Trophoblast cell (in vitro differentiated cells and primary cell): ENCODE measurements around the gene ENO3.

Source experiments
- DNase-seq, 2 donors: peaks; one replicate each; pipeline ENCODE4 v3.0.0-alpha.2; 2016
- H2AFZ ChIP-seq: 2 replicates; pipeline ENCODE4 v1.6.1; 2013; ENCODE audit warnings: low read length, moderate library complexity, mild to moderate bottlenecking; ENCODE audit not compliant: insufficient read depth, poor library complexity
- H2AK5ac ChIP-seq: 2 replicates; pipeline ENCODE4 v1.6.1; 2013; ENCODE audit warnings: mild to moderate bottlenecking, low read length
- H2BK120ac ChIP-seq: 2 replicates; pipeline ENCODE4 v1.6.1; 2013; ENCODE audit warnings: low read length, mild to moderate bottlenecking, moderate library complexity; ENCODE audit not compliant: insufficient read depth, poor library complexity
- H2BK12ac ChIP-seq: 2 replicates; pipeline ENCODE4 v1.6.1; 2013; ENCODE audit warnings: mild to moderate bottlenecking, low read length, moderate library complexity
- H2BK5ac ChIP-seq: 2 replicates; pipeline ENCODE4 v1.6.1; 2013; ENCODE audit warnings: low read length, low read depth, moderate library complexity, mild to moderate bottlenecking; ENCODE audit not compliant: poor library complexity
- H3K14ac ChIP-seq: 2 replicates; pipeline ENCODE4 v1.6.1; 2013; ENCODE audit warnings: mild to moderate bottlenecking, low read length
- H3K18ac ChIP-seq: 2 replicates; pipeline ENCODE4 v1.6.1; 2013; ENCODE audit warnings: mild to moderate bottlenecking, low read length
- H3K23ac ChIP-seq: 2 replicates; pipeline ENCODE4 v1.6.1; 2013; ENCODE audit warnings: low read length
- H3K27ac ChIP-seq: 2 replicates; pipeline ENCODE4 v1.5.1; 2013; ENCODE audit warnings: low read depth, mild to moderate bottlenecking, inconsistent platforms, low read length, moderate library complexity
- H3K27me3 ChIP-seq: 2 replicates; pipeline ENCODE4 v1.6.1; 2013; ENCODE audit warnings: inconsistent platforms, mild to moderate bottlenecking, low read length, moderate library complexity; ENCODE audit not compliant: insufficient read depth
- H3K36me3 ChIP-seq, 2 experiments: 1 replicate in 1 of 2; 2 replicates in 1 of 2; pipeline ENCODE4 v1.6.1; 2013; ENCODE audit warnings: low read length in 2 of 2, mild to moderate bottlenecking in 2 of 2, moderate library complexity in 1 of 2; ENCODE audit not compliant: insufficient read depth in 2 of 2, control insufficient read depth in 1 of 2
- H3K4ac ChIP-seq: 2 replicates; pipeline ENCODE4 v1.6.1; 2013; ENCODE audit warnings: low read depth, mild to moderate bottlenecking, low read length, moderate library complexity
- H3K4me1 ChIP-seq, 2 experiments: 1 replicate in 1 of 2; 2 replicates in 1 of 2; pipeline ENCODE4 v1.6.1; 2013; ENCODE audit warnings: low read length in 2 of 2, mild to moderate bottlenecking in 2 of 2, moderate library complexity in 1 of 2; ENCODE audit not compliant: insufficient read depth in 2 of 2, control insufficient read depth in 1 of 2
- H3K4me2 ChIP-seq: 2 replicates; pipeline ENCODE4 v1.6.1; 2013; ENCODE audit warnings: inconsistent platforms, mild to moderate bottlenecking, low read length, moderate library complexity
- H3K4me3 ChIP-seq: 2 replicates; pipeline ENCODE4 v1.5.1; 2013; ENCODE audit warnings: mild to moderate bottlenecking, low read depth, low read length, inconsistent platforms
- H3K79me1 ChIP-seq: one replicate; pipeline ENCODE4 v1.6.1; 2013; ENCODE audit warnings: low read length
- H3K79me2 ChIP-seq: 2 replicates; pipeline ENCODE4 v1.6.1; 2013; ENCODE audit warnings: low read length, mild to moderate bottlenecking; ENCODE audit not compliant: control insufficient read depth, insufficient read depth, poor library complexity
- H3K9ac ChIP-seq: 2 replicates; pipeline ENCODE4 v1.6.1; 2013; ENCODE audit warnings: mild to moderate bottlenecking, low read length
- H3K9me3 ChIP-seq: 2 replicates; pipeline ENCODE4 v1.6.1; 2013; ENCODE audit warnings: low read depth, mild to moderate bottlenecking, control low read depth, inconsistent platforms, low read length; ENCODE audit not compliant: insufficient read depth
- H4K12ac ChIP-seq: 2 replicates; pipeline ENCODE4 v1.6.1; 2013; ENCODE audit warnings: low read depth, mild to moderate bottlenecking, low read length, moderate library complexity
- H4K8ac ChIP-seq: 2 replicates; pipeline ENCODE4 v1.6.1; 2013; ENCODE audit warnings: low read depth, mild to moderate bottlenecking, low read length, moderate library complexity
- H4K91ac ChIP-seq: one replicate; pipeline ENCODE4 v1.6.1; 2013; ENCODE audit warnings: low read depth, mild to moderate bottlenecking, low read length, moderate library complexity
- WGBS: extraction: QIAGEN DNeasy Blood & Tissue Kit; methylation state at CpG from one replicate; pipeline ENCODE4 v1.1.7; 2013; ENCODE audit warnings: missing lambda C conversion rate; ENCODE audit not compliant: insufficient read length, insufficient coverage; ENCODE audit errors: extremely low coverage; 5-methylcytosine and 5-hydroxymethylcytosine counted together

ENO3 gene

DNA sequence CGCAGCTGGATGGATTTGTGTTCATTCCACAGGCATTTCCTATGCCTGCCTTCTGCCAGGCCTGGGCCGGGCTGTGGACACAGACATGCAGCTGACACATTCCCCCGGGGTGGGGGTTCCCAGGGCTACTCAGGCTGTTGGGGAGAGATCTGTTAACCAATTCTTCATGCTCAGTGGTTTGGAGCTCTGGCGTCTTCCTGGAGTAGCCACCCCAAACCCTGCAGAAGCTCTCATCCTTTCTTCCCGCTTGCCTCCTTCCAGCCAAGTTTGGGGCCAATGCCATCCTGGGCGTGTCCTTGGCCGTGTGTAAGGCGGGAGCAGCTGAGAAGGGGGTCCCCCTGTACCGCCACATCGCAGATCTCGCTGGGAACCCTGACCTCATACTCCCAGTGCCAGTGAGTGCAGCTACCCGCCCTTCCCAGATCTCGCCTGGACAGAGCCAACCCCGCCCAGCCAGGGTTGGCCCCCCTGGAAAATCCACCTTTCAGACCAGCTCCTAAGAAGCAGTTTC lies 2.6 kb downstream of the ENO3 start:
- peaks cover 0 to 2% of the 10 kb centered on the region in 2 experiments for H3K36me3 ChIP-seq
- no peak overlapping the region for H3K23ac ChIP-seq
- H3K4me3 ChIP-seq, result no peak overlapping the region
- WGBS, result no CpG with 5 or more reads among the region's 14 CpGs
- H2AK5ac ChIP-seq, result no peak overlapping the region
- H3K4me2 ChIP-seq, result no peak overlapping the region
- H3K4me1 ChIP-seq, result peaks cover 11 to 21% of the 10 kb centered on the region in 2 experiments
- H4K91ac ChIP-seq, result peak overlapping the region; percentile 5
- H4K12ac ChIP-seq, result no peak overlapping the region
- no peak overlapping the region for H3K4ac ChIP-seq
- peak overlapping the region; percentile 2 for H3K14ac ChIP-seq
- H3K18ac ChIP-seq, result no peak overlapping the region
- peak overlapping the region; percentile 23 for H3K27ac ChIP-seq
- H3K9ac ChIP-seq, result no peak overlapping the region
- peak overlapping the region; percentile 42 for H2BK12ac ChIP-seq
- no peak overlapping the region for H4K8ac ChIP-seq
- H2BK120ac ChIP-seq, result peak overlapping the region; percentile 3
- peaks cover 10% of the 10 kb centered on the region for H3K79me2 ChIP-seq
- H2BK5ac ChIP-seq, result no peak overlapping the region
- peaks cover 2% of the 10 kb centered on the region for H3K9me3 ChIP-seq
- DNase-seq, result no peak
- H3K27me3 ChIP-seq, result no peaks in the 10 kb centered on the region
- H2AFZ ChIP-seq, result no peak overlapping the region
- peaks cover 20% of the 10 kb centered on the region for H3K79me1 ChIP-seq

DNA sequence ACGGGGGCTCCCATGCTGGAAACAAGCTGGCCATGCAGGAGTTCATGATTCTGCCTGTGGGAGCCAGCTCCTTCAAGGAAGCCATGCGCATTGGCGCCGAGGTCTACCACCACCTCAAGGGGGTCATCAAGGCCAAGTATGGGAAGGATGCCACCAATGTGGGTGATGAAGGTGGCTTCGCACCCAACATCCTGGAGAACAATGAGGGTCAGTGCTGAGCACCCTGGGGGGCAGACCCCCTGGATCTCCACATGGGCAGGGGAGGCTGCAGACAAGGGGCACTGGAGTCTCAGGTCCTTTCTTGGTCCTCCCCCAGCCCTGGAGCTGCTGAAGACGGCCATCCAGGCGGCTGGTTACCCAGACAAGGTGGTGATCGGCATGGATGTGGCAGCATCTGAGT lies 4.2 kb downstream of the ENO3 start:
- WGBS, result no CpG with 5 or more reads among the region's 8 CpGs
- Histone ChIP-seq H3K4me1 (peaks cover 11 to 20% of the 10 kb centered on the region in 2 experiments), H3K9ac (no peak overlapping the region), H2AK5ac (peak overlapping the region; percentile 32), H3K4me3 (no peak overlapping the region), H3K27me3 (no peaks in the 10 kb centered on the region), H3K4ac (no peak overlapping the region), H3K27ac (no peak overlapping the region), H3K79me1 (peaks cover 6% of the 10 kb centered on the region), H3K4me2 (no peak overlapping the region), H2BK5ac (no peak overlapping the region), H4K12ac (no peak overlapping the region), H3K18ac (no peak overlapping the region), H3K9me3 (peaks cover 2% of the 10 kb centered on the region), H2AFZ (no peak overlapping the region), H3K36me3 (peaks cover 9 to 11% of the 10 kb centered on the region in 2 experiments), H2BK12ac (peak overlapping the region; percentile 29), H3K23ac (no peak overlapping the region), H4K8ac (no peak overlapping the region), H2BK120ac (no peak overlapping the region), H3K14ac (no peak overlapping the region), H3K79me2 (peaks cover 3% of the 10 kb centered on the region), H4K91ac (no peak overlapping the region)
- no peak for DNase-seq

DNA sequence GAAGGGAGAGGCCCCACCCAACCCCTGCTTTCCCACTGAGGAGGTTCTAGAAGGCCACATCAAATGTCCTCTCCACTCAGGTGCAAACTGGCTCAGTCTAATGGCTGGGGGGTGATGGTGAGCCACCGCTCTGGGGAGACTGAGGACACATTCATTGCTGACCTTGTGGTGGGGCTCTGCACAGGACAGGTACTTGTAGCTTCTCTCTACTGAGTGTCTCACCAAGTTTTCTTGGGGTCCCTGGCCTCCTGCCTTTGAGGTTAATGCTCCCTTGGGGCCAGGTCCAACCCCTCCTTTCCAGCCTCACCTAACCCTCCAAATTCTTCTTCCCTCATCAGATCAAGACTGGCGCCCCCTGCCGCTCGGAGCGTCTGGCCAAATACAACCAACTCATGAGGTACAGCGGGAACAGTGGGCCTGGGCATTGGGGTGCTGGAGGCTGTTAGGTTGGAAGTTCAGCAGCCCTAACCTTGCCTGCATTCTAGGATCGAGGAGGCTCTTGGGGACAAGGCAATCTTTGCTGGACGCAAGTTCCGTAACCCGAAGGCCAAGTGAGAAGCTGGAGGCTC lies 5.7 kb downstream of the ENO3 start:
- Histone ChIP-seq H3K4ac (no peak overlapping the region), H4K91ac (no peak overlapping the region), H3K4me3 (no peak overlapping the region)

DNA sequence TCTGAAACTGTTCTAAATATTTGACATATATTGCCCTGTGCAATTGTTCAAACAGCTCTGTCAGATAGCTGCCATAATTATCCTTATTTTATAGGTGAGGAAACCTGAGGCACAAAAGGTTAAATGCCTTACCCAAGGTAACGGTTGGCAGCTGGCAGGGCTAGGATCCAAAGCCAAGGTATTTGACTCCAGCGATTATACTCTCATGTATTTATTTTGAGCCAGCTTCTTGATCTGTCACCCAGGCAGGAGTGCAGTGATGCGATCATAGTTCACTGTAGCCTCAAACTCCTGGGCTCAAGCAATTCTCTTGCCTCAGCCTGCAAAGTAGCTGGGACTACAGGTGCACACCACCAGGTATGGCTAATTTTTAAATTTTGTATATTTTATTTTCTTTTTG lies 7.2 kb downstream of the ENO3 start:
- H4K91ac ChIP-seq, result no peak overlapping the region
- H3K9ac ChIP-seq, result no peak overlapping the region
- no peaks in the 10 kb centered on the region for H3K27me3 ChIP-seq
- H2BK5ac ChIP-seq, result no peak overlapping the region
- H3K18ac ChIP-seq, result no peak overlapping the region
- no peak for DNase-seq
- H3K14ac ChIP-seq, result no peak overlapping the region
- H2BK12ac ChIP-seq, result no peak overlapping the region
- H3K79me1 ChIP-seq, result no peaks in the 10 kb centered on the region
- H3K36me3 ChIP-seq, result peaks cover 16 to 18% of the 10 kb centered on the region in 2 experiments
- no CpG with 5 or more reads among the region's 3 CpGs for WGBS
- H4K8ac ChIP-seq, result no peak overlapping the region
- peaks cover 0 to 5% of the 10 kb centered on the region in 2 experiments for H3K4me1 ChIP-seq
- H3K23ac ChIP-seq, result no peak overlapping the region
- peaks cover 2% of the 10 kb centered on the region for H3K9me3 ChIP-seq
- no peak overlapping the region for H3K4me3 ChIP-seq
- H3K4me2 ChIP-seq, result no peak overlapping the region
- H2BK120ac ChIP-seq, result no peak overlapping the region
- no peak overlapping the region for H3K4ac ChIP-seq
- H2AK5ac ChIP-seq, result no peak overlapping the region
- H3K27ac ChIP-seq, result no peak overlapping the region
- H4K12ac ChIP-seq, result no peak overlapping the region
- no peak overlapping the region for H2AFZ ChIP-seq
- no peaks in the 10 kb centered on the region for H3K79me2 ChIP-seq

More for the DNA sequence above, 5.7 kb downstream of the ENO3 start:
- Histone ChIP-seq H3K23ac (no peak overlapping the region), H3K9ac (no peak overlapping the region), H3K27ac (no peak overlapping the region), H2BK120ac (no peak overlapping the region), H3K14ac (no peak overlapping the region), H3K79me1 (no peaks in the 10 kb centered on the region), H2AFZ (no peak overlapping the region), H3K9me3 (peaks cover 2% of the 10 kb centered on the region), H2AK5ac (no peak overlapping the region), H2BK12ac (no peak overlapping the region), H3K4me1 (peaks cover 0 to 6% of the 10 kb centered on the region in 2 experiments), H3K18ac (no peak overlapping the region), H4K12ac (no peak overlapping the region), H3K36me3 (peaks cover 16 to 18% of the 10 kb centered on the region in 2 experiments), H2BK5ac (no peak overlapping the region), H4K8ac (no peak overlapping the region), H3K79me2 (no peaks in the 10 kb centered on the region), H3K4me2 (no peak overlapping the region), H3K27me3 (no peaks in the 10 kb centered on the region)
- WGBS, result no CpG with 5 or more reads among the region's 10 CpGs
- DNase-seq, result peak in 1 of 2 donors; percentile 12
